Gastrocnemius medialis (tissue), 4 donors: Measurements from ENCODE around the gene INPP5D.

Source experiments
- CTCF ChIP-seq, 5 experiments: fragments of 450-650 bp in 3 of 5; fragments of 200-600 bp in 2 of 5; sonication (generic) in 2 of 5; IDR thresholded peaks in 4 of 5; conservative IDR thresholded peaks in 1 of 5; 1 replicate in 4 of 5; 2 replicates in 1 of 5; pipeline ENCODE4 v1.5.1; 2016 to 2019; ENCODE audit warnings: antibody characterized with exemption in 5 of 5, mild to moderate bottlenecking in 3 of 5, moderate library complexity in 3 of 5
- POLR2A ChIP-seq, 2 donors: fragments of 450-650 bp; IDR thresholded peaks; one replicate each; pipeline ENCODE4 v1.6.1; 2017; ENCODE audit warnings: antibody characterized with exemption in 2 of 2, mild to moderate bottlenecking in 2 of 2, moderate library complexity in 2 of 2

GRCh38 chr2:233115741-233116140 is 55.6 kb downstream of the INPP5D start:
- TF ChIP-seq CTCF (IDR thresholded peaks at IDR 0.05 in 4 of 5, conservative IDR thresholded peaks at IDR 0.05 in 1 of 5): no peak
- TF ChIP-seq POLR2A (IDR thresholded peaks at IDR 0.05): no peak
